Endothelial cell (in vitro differentiated cells): ENCODE data around the gene CBFA2T3. TPM values are rescaled to one million over a fixed set of nuclear protein-coding genes. Genes with fewer than 3 reads are reported as not detected.

Experiments used
- DNase-seq: peaks from one replicate; pipeline ENCODE4 v3.0.0; 2021; ENCODE audit warnings: low spot score
- H3K27ac Mint-ChIP-seq: one replicate; pipeline ENCODE4 v1.8.0; 2021; ENCODE audit warnings: mixed read lengths, inconsistent platforms; ENCODE audit not compliant: unreplicated experiment
- H3K27me3 Mint-ChIP-seq: one replicate; pipeline ENCODE4 v1.8.0; 2021; ENCODE audit warnings: mild to moderate bottlenecking, moderate library complexity, mixed read lengths, inconsistent platforms; ENCODE audit not compliant: unreplicated experiment
- H3K36me3 Mint-ChIP-seq: one replicate; pipeline ENCODE4 v1.8.0; 2021; ENCODE audit warnings: mild to moderate bottlenecking, low read depth, mixed read lengths, inconsistent platforms; ENCODE audit not compliant: unreplicated experiment
- H3K4me1 Mint-ChIP-seq: one replicate; pipeline ENCODE4 v1.8.0; 2021; ENCODE audit warnings: mild to moderate bottlenecking, mixed read lengths, inconsistent platforms; ENCODE audit not compliant: unreplicated experiment
- H3K4me3 Mint-ChIP-seq: one replicate; pipeline ENCODE4 v1.8.0; 2021; ENCODE audit warnings: mild to moderate bottlenecking, mixed read lengths, inconsistent platforms; ENCODE audit not compliant: unreplicated experiment
- H3K9me3 Mint-ChIP-seq: one replicate; pipeline ENCODE4 v1.8.0; 2021; ENCODE audit warnings: mixed read lengths, inconsistent platforms; ENCODE audit not compliant: unreplicated experiment
- CTCF ChIP-seq: fragments of 200-600 bp; sonication (generic); IDR thresholded peaks from one replicate; pipeline ENCODE4 v1.5.0; 2021; ENCODE audit warnings: antibody characterized with exemption; ENCODE audit not compliant: unreplicated experiment
- total RNA-seq: library from RNA; stranded (reverse); fragmentation: NEBNext Ultra II Directional; extraction: Animal tissue kit (Norgen Biotek cat#: 25700); gene quantifications from one replicate; pipeline ENCODE4 v1.2.1, GENCODE V29; 2021; ENCODE audit not compliant: unreplicated experiment

Gene CBFA2T3
- total RNA-seq, 1 donor from 2014 or later, result 1.6 TPM

- H3K27ac Mint-ChIP-seq, result no peak overlapping the region
- H3K36me3 Mint-ChIP-seq, result no peaks in the 10 kb centered on the region
- no peak overlapping the region for H3K4me3 Mint-ChIP-seq
- no peak for TF ChIP-seq CTCF
- H3K27me3 Mint-ChIP-seq, result peaks cover 6% of the 10 kb centered on the region
- H3K4me1 Mint-ChIP-seq, result peaks cover 2% of the 10 kb centered on the region
- DNase-seq, result no peak
- no peaks in the 10 kb centered on the region for H3K9me3 Mint-ChIP-seq
Measured at GRCh38 chr16:88974080-88974915, 2.7 kb downstream of the CBFA2T3 start.

GRCh38 chr16:88973415-88974050 is 3.5 kb downstream of the CBFA2T3 start:
- H3K4me3 Mint-ChIP-seq, result no peak overlapping the region
- no peak for TF ChIP-seq CTCF
- no peak for DNase-seq
- H3K27ac Mint-ChIP-seq, result no peak overlapping the region
- H3K36me3 Mint-ChIP-seq, result no peaks in the 10 kb centered on the region
- no peaks in the 10 kb centered on the region for H3K9me3 Mint-ChIP-seq
- H3K27me3 Mint-ChIP-seq, result peaks cover 6% of the 10 kb centered on the region
- peaks cover 2% of the 10 kb centered on the region for H3K4me1 Mint-ChIP-seq

GRCh38 chr16:88973007-88973410 is 4.0 kb downstream of the CBFA2T3 start:
- Mint-ChIP-seq H3K9me3 (no peaks in the 10 kb centered on the region), H3K27me3 (peaks cover 6% of the 10 kb centered on the region), H3K27ac (no peak overlapping the region), H3K4me3 (no peak overlapping the region), H3K36me3 (no peaks in the 10 kb centered on the region), H3K4me1 (peaks cover 2% of the 10 kb centered on the region)
- TF ChIP-seq CTCF, result no peak
- no peak for DNase-seq

- no peak overlapping the region for H3K4me3 Mint-ChIP-seq
- no peaks in the 10 kb centered on the region for H3K9me3 Mint-ChIP-seq
- peaks cover under 1% of the 10 kb centered on the region for H3K4me1 Mint-ChIP-seq
- DNase-seq, result no peak
- H3K27me3 Mint-ChIP-seq, result peaks cover 6% of the 10 kb centered on the region
- no peak for TF ChIP-seq CTCF
- no peak overlapping the region for H3K27ac Mint-ChIP-seq
- no peaks in the 10 kb centered on the region for H3K36me3 Mint-ChIP-seq
Measured at GRCh38 chr16:88972349-88972748, 4.7 kb downstream of the CBFA2T3 start.
